ENCODE measurements around the gene CHGA.

The CHGA gene, protein sequence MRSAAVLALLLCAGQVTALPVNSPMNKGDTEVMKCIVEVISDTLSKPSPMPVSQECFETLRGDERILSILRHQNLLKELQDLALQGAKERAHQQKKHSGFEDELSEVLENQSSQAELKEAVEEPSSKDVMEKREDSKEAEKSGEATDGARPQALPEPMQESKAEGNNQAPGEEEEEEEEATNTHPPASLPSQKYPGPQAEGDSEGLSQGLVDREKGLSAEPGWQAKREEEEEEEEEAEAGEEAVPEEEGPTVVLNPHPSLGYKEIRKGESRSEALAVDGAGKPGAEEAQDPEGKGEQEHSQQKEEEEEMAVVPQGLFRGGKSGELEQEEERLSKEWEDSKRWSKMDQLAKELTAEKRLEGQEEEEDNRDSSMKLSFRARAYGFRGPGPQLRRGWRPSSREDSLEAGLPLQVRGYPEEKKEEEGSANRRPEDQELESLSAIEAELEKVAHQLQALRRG

DNA sequence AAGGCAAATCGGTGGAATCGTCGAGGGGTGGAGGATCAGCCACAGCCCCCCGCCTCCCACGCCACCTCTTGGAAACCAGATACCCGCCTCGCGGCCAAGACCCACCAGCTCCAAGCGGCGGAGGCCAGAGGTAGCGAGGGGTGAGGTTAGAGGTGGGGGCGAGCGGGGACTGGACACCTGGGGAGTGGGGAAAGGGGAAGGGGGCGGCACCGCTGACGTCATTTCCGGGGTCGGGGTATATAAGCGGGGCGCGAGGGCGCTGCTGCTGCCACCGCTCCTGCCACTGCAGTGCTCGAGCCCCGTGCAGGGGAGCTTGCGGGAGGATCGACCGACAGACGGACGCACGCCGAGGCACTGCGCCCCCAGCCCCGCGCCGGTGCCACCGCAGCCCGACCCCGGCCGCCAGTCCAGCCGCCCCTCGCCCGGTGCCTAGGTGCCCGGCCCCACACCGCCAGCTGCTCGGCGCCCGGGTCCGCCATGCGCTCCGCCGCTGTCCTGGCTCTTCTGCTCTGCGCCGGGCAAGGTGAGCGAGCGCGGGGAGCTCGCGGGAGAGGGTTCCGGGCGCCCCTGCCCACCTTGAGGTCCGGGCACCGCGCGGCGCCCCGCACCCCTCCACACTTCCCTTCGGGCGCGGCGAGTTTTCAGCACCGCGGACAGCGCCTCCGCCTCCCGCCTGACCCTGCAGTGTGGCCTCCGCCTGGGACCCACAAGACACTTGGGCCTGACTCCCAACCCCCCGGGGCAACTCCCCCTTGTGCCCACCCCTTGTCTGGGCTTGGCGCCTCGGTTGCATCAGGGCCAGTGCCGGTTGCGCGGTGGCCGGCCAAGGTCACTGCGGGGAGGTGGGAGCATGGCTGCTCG, at the start of gene CHGA:
Gene CHGA (plus strand): TSS at position 268 of the 861 bp plus-strand sequence. CDS start 210 bp downstream, at position 478.
- peak; percentile 63 to 69 for DNase-seq

DNA sequence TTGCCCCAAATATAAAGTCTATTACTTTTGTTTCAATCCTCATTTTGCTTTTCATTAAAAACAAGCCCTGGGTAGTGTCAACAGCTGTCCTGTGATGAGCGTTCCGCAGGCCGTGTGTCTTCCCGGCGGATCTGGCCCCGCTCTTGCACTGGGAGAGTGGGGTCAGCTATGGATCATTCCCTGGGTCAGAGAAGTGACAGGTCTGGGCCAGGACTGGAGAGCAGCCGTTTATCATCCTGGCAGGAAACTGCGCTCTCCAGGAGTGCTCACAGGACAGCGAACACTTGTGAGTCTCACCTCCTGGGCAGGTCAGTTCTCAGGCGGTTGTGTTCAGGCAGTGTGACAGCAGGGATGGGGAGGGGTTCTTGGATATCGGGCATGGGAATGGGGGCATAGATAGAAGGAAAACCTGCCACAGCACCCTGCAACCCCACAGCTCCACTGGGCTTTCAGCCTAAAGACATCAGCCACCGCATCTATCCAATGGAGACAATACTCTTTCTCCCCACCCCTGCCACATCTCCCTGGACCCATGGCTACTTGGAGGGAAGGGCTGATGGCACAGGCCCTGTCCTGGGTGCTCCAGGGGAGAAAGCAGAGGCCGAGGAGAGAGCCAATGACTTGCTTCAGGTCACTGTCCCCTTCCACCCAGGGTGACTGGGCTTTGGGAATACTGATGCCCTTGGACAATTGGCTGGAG, 47.8 kb upstream of the CHGA start:
- peak in 1 of 2 experiments; percentile 6 for DNase-seq

DNA sequence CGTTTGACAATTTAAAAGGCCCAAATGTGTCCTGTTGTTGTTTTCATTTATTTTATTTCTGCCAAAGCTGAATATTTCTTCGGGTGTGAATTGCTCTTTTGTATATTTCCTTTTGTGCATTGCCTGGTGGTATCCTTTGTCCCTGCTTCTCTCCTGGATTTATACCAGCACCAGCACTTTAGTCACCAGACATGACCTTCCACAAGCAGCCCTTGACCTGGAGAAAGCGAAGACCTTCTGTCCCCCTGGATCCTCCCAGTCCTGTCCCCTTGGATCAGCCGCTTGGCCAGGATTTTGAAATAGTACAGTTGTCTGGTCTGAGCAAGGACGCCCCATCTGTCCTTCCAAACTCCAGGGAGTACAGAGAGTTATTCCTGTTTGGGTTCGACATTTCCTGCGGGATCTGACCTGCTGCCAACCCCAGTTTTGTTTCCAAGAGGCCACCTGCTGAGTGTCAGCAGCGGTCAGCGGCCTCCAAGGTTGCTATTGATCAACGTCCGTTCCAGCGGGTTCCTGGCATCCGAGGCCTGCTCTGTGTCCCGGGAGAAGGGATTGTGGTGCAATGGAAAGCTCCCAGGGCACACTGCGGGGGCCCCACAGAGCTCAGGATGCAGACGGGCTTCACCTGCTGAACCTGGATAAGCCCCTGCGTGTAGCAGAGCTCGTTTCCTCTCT, 45.1 kb upstream of the CHGA start:
- peak; percentile 33 to 66 for DNase-seq

DNA sequence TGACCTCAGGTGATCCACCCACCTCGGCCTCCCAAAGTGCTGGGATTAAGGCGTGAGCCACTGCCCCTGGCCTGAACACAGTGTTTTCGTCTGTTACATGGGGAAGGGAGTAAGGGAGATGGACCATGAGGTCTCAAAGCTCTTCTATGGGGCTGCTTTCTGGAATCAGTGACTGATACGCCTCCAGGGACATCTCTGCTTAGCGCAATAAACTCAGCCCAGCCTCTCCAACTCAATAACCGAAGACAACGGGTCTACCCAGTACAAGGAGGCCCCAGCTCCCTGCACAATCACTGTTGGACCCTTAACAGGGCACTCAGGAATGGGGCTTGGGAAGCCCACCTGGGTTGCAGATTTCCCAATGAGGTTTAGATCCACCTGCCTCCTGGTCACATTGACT, 42.6 kb upstream of the CHGA start:
- no peak for DNase-seq

DNA sequence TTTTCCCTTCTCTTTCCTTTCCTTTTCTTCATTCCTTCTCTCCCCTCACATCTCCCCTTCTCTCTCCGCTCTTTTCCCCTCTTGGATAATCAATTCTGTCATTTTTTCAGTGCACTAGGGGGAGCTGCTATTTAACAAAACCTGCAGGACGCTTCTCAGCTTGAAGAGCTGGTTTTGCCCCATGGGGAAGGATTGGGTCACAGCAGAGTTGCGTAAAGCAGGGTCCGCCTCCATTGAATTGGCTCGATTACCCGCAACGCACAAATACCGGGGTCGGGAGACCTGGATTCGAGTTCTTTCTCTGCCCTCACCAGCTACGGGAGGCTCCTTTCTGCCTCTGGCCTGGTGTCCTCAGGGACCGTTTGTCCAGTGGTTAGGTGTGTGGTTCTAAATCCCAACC, 42.1 kb upstream of the CHGA start:
- DNase-seq = peak; percentile 63 to 69

DNA sequence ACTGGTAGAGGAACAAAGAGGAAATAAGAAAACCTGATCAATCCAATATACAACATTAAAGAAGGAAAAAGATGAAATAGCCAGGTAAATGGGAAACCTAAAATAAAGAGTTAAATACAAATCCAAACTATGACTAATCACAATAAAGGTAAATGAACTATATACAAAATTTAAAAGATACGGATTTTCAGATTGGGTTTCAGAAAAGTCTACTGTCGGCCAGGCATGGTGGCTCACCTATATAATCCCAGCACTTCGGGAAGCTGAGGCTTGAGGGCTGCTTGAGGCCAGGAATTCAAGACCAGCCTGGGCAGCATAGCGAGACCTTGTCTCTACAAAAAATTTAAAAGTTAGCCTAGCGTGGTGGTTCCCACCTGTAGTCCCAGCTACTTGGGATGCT, 39.9 kb upstream of the CHGA start:
- DNase-seq = no peak

DNA sequence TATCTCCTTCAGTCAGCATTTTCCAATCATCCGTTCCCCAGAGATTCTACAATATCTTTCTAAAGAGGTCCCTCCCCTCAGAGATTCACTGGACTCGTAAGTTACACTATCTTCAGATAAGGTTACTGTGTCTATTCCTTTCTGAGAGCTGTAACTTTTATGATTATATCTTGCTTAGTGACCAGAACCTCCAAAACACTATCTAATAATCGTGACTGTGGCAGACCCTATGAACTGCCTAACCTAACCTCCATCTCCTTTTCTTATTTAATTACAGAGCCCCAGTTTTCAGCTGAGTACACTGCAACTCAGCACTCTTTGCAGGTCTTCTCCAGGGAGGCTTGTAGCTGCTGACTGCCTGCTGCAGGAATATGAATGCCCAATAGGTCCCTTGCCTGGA, 38.5 kb upstream of the CHGA start:
- no peak for DNase-seq

DNA sequence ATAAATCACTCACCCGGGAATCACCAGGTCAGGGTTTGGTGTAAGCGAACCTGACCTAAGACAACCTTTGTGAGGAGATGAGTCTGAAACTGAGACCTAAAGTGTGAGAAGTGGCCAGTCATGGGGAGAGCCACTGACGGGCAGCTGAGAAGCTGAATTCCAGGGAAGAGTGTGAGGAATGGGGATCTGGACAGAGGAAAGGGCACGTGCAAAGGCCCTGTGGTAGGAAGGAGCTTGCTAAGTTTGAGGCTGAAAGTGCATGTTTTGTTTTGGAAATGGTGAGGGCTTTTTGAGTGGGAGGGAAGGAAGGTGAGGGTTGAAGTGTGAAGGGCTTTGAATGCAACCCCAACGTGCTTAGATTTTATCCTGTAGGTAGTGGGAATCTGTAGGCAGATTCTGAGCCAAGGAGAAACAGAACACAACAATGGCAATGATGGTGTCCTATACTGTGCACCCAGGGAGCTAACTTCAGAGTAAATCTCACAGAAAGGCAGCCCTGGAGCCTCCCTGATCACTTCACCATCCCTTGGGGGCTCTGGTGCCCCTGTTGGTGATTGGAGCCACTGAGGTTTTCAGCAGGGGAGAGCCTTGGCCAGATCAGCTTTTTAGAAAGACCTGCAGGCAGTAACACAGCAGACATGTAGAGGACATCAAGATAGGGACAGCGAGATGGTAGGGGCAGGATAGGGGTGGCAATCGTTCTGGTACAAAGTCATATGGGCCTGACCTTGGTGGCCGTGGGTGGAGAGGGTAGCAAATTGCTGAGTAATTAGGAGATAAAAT, 37.5 kb upstream of the CHGA start:
- no peak for DNase-seq

DNA sequence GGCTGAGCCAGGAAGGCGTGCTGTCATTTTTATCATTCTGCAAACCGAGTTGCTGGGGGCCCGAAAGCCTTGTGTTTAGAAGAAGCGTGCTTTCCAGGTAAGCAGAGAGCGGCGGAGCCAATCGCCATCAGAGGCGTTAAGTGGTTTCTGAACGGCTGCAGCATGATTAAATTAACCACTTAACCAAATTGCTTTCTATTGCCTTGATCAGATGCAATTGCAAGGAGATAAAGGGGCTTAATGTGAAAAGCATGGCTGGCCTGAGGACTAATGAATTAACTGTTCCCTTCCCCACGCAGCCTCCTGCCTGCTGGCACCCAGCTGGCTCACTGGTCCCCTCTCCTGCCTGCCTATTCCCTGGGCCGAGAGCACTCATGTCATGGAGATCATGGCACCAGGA, 36.6 kb upstream of the CHGA start:
- no peak for DNase-seq

DNA sequence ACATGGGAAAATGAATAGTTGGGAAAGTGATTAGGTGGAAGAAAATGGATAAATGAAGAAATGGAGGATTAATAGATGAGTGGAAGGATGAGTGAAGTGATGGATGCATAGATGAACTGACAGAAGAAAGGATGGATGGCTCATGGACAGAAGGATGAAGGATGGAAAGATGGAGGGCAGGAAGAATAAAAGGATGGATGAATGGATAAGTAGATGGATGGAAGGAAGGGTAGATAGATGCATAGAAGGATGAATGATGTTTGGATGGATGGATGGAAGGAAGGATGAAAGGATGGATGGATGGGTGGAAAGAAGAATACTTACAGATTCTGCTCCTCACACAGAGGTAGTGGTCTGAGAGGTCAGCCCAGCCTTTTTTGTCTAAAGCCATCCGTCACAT, 35.8 kb upstream of the CHGA start:
- DNase-seq = no peak

DNA sequence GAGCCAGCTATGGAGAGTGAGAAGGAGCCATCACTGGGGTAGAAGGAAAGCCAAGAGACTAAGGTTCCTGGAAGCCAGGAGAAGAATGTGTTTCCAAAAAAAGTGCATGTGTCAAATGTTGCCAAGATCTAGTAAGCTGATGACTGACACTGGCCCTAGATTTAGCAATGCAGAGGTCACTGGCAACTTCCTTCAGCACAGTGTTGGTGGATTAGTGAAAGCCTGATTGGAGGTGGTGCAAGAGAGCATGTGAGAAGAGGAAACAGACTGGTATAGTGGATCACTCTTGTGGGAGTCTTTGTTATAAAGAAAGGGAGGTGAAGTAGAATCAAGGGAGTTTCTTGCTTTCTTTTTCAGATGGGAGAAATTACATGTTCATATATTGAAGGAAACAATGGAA, 34.1 kb upstream of the CHGA start:
- no peak for DNase-seq

DNA sequence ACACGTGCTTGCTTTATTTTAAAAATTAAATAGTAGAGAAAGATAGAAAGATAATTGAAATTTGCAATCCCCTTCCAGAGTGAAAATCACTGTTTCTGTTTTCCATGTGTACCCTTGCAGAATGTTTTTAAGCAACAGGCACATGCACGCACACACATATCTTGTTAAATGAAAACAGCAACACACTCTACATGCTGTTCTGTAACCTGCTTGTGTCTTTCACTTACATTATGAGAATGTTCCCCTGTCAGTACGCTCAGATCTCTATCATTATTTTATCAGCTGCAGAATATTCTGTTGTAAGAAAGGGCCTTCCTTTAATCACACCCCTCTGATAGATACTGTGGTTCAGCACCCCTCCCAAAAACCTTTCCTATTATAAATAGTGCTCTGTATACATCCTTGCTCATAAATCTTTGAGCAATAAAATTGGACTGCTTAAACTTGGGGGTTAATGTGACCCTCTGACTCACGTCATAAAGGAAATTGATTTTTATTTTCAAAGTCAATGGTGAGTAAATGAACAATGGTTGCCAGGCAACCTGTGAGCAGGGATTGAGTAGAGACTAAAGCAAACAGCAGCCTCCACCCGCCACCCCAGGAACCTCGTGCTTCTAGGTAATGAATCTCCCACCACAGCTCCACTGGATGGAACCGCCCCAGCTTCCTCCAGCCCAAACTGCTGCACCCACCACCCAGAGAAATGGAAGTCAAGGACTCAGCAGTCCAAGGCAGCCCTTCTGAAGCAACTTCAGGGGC, 31.9 kb upstream of the CHGA start:
- peak; percentile 68 to 77 for DNase-seq

DNA sequence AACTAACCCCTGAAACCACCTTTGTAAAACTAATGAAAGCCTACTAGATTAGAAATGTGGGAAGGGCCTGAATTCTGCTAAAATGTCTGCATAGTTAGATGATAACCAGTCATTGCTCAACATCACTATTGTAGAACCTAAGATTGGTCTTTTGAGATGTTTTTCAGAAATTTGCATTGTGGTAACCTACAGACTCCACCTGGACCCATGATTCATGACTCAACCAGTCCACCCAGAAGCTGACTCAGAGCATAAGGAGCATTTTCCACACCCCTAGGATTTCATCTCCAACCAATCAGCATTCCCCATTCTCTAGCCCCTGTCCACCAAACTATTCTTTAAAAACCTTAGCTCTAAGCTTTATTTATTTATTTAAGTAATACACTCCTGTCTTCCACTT, 30.4 kb upstream of the CHGA start:
- no peak for DNase-seq

DNA sequence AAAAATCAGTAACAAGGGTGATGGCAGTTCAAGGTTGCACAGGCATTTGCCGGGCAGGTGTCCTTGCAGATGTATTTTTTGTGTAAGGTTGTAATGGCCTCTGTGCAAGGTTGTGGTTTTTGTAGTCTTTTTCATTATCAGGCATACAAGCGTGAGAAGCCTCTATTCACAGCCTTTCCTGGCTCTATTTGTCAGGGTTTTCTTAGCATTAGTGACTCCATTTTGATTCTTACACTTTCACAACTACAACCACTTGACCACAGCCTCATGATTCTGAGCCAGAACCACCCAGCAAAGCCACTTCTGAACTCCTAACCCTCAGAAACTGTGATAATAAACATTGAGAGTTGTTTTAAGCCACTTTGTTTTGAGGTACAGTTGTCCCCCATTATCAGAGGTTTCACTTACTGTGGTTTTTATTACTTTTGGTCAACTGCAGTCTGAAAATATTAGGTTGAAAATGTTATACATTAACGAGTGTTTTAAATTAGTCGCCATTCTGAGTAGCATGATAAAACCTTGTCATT, 27.5 kb upstream of the CHGA start:
- no peak for DNase-seq

DNA sequence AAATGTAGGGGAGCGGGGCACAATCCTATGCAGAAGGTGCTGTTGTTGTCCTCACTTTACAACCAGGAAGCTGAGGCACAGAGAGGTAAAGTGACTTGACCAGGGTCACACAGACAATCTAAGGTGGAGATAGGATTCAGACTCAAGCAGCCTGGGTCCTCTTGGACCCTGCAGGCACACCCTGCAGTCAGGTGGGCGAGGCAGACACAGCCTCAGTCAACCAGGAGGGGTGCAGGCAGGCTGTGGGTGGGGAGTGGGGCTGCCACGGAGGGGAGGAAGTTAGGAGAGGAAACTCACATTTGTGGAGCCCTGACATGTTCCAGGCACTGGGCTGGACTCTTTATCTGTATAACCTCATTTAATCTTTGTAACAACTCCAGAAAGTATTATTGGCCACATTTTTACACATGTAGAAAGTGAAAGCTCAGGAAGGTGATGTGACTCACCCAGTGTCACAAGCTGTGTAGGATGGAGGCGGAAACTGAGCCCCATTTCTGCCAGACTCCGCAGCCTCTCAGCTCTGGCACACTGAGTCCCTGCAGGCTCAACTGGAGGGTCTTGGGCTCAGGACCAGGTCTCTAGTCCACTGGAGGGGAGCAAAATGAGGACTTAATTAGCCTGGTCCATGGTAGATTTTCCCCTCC, 24.9 kb upstream of the CHGA start:
- no peak for DNase-seq

DNA sequence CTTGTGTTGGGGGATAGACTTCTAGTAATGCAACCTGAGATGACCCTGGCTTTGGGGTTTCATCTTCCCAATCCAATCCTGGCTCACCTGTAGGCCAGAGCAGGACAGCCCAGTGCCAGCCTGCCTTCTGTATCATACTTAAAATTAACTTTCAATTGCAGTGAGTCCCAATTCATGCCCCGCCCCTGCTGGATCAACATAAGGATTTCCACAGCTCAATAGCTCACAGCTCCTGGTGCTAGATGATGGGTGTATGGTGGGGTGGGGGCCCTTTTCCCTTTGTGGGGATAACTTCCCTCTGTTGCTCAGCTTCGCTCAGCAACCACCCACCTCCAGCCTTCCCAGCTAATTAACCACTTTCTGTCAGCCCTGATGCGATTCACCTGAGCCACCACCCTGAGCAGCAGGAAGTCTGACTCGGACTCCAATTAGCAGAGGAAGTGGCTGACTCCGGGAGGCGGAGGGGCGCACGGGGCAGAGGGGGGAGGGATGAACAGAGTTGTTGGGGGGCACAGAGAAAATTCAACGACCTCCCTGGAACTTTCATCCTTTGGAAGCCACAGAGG, 24.3 kb upstream of the CHGA start:
- no peak for DNase-seq

DNA sequence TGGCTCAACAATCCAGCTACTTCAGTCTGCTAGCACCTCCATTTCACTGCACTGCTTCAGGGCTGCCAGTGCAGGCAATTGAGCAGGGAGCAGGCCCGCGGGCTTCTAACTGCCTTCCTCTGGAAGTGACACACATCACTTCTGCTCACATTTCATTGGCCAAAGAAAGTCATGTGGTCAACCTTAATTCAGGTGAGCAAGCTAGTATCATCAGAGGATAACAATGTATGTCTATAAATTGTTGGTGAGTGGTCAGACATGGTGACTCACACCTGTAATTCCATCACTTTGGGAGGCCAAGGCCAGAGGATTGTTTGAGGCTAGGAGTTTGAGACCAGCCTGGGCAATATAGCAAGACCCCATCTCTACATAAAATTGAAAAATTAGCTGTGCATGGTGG, 22.3 kb upstream of the CHGA start:
- no peak for DNase-seq

DNA sequence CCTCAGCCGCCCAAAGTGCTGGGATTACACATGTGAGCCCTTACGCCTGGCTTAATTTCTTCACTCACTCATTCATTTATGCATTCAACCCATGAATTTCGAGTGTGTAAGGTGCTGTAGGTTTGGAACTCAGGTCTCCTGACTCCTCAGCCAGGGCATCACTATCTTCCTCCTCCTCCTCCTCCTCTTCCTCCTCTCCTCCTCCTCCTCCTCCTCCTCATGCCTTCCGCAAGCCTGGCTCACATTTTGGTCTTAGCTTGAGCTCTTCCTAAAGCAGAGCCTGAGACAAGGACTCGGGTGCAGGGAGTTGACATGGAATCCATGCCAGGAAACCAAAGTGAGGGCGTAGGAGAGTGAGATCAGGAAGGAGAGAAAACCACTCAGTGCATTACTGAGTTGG, 20.8 kb upstream of the CHGA start:
- DNase-seq = no peak

DNA sequence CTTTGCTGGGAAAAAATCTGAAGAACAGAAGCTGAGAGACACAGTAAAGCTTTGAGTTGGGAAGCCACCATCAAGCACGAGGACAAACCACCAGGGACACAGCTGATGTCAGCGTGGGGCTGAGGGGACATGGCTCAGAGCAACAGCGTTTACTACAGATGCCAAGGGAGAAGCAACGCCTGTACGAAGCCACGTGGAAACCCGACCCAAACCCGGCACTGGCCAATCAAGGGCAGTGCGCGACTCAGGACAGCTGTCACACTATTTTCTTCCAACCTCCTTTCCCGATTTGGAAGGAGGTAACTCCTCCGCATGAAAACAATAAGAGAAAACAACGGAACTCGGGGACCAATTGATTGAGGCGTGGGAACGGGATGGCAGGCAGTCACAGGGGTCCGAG, 20.2 kb upstream of the CHGA start:
- DNase-seq = no peak

DNA sequence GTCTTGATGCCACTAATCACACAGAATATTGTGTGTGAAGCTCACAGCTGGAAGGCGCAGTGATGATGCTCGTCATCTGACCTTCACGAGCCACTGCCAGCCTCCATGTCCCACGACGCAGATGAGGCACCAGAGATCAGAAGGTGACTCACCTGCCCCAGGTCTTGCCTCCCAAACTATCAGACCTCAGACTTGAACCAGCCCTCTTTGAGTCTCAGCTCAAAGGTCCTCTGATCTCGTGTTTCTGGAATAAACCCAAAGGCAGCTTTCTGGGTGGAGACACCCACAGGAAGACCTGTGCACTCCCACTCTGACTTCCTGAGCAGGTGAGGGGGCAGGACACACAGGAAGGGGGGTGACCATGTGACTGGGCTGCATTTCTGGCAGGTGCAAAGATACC, 19.6 kb upstream of the CHGA start:
- DNase-seq = no peak

Measured in SHP77 (cell line).